ES-I3 (cell line): Measurements from ENCODE around the gene ATG7.

ENCODE experiments used
- H3K36me3 ChIP-seq: 2 replicates; pipeline ENCODE4 v1.6.1; 2013; ENCODE audit warnings: mild to moderate bottlenecking, low read length, control low read depth, moderate library complexity; ENCODE audit not compliant: insufficient read depth
- H3K4me1 ChIP-seq: 2 replicates; pipeline ENCODE4 v1.6.1; 2013; ENCODE audit warnings: mild to moderate bottlenecking, control low read depth, low read length; ENCODE audit not compliant: insufficient read depth
- H3K9ac ChIP-seq: 2 replicates; pipeline ENCODE4 v1.6.1; 2013; ENCODE audit warnings: low read depth, mild to moderate bottlenecking, low read length, moderate library complexity
- H3K9me3 ChIP-seq: 2 replicates; pipeline ENCODE4 v1.6.1; 2013; ENCODE audit warnings: mild to moderate bottlenecking, low read length, moderate library complexity; ENCODE audit not compliant: control insufficient read depth, insufficient read depth

The ATG7 gene

DNA sequence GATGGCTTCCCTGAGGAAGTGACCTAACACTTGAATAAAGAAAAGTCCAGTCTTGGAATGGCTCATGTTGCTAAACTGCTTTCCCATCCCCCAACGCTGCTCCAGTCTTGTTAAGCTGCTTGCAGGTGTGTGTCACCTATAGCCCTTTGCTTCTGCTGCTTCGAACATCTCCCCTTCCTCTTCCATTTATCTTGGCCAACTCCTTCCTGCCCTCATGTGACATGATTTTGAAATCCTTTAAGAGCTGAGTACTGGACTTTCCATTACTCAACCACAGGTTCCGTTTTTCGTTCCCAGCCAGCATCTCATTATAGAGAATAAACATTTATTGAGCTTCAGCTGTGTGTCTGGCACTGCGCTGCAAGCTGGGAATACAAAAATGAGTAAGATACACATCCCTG lies 1.7 kb downstream of the ATG7 start:
- Histone ChIP-seq H3K9me3 (no peaks in the 10 kb centered on the region; the same call in 1 of the 2 replicates), H3K36me3 (no peaks in the 10 kb centered on the region), H3K9ac (no peak overlapping the region), H3K4me1 (peaks cover 5% of the 10 kb centered on the region; the same call in 1 of the 2 replicates)

- H3K4me1 ChIP-seq = peaks cover 5% of the 10 kb centered on the region; the same call in 1 of the 2 replicates
- H3K9ac ChIP-seq = no peak overlapping the region
- no peaks in the 10 kb centered on the region; the same call in 1 of the 2 replicates for H3K9me3 ChIP-seq
- H3K36me3 ChIP-seq = no peaks in the 10 kb centered on the region
These were observed 2.5 kb downstream of the ATG7 start for GRCh38 chr3:11274566-11275142.

GRCh38 chr3:11275926-11276325 lies 3.7 kb downstream of the ATG7 start:
- peaks cover 5% of the 10 kb centered on the region; the same call in 1 of the 2 replicates for H3K4me1 ChIP-seq
- H3K36me3 ChIP-seq = no peaks in the 10 kb centered on the region
- no peak overlapping the region for H3K9ac ChIP-seq
- no peaks in the 10 kb centered on the region; the same call in 1 of the 2 replicates for H3K9me3 ChIP-seq

DNA sequence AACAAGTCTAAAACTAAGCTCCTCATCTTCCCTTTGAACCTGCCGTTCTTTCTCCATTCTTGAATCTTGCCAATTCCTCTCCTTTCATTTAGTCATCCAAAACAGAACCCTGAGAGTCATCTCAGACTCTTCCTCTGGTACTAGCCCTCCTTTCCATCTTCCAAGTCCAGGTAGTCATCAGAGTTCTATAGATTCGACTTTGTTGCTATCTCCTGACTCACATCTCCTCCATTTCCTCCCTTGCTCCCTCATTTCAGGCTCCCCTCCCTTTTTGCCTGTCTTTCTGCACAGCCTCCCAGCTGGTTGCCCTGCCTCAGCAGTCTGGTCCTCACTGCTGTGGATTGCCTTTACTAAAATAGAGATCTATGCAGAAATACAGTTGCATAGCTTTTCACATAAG lies 4.7 kb downstream of the ATG7 start:
- Histone ChIP-seq H3K4me1 (peaks cover 5% of the 10 kb centered on the region; the same call in 1 of the 2 replicates), H3K9me3 (no peaks in the 10 kb centered on the region; the same call in 1 of the 2 replicates), H3K36me3 (no peaks in the 10 kb centered on the region)

GRCh38 chr3:11282250-11283138 lies 10.3 kb downstream of the ATG7 start:
- H3K4me1 ChIP-seq = no peaks in the 10 kb centered on the region
- H3K36me3 ChIP-seq = peaks cover 5% of the 10 kb centered on the region
- H3K9me3 ChIP-seq = no peaks in the 10 kb centered on the region
- no peak overlapping the region for H3K9ac ChIP-seq

More for the DNA sequence above, 4.7 kb downstream of the ATG7 start:
- H3K9ac ChIP-seq = no peak overlapping the region

GRCh38 chr3:11283139-11283475 lies 10.9 kb downstream of the ATG7 start:
- Histone ChIP-seq H3K9me3 (no peaks in the 10 kb centered on the region), H3K9ac (no peak overlapping the region), H3K36me3 (peaks cover 5% of the 10 kb centered on the region), H3K4me1 (no peaks in the 10 kb centered on the region)

DNA sequence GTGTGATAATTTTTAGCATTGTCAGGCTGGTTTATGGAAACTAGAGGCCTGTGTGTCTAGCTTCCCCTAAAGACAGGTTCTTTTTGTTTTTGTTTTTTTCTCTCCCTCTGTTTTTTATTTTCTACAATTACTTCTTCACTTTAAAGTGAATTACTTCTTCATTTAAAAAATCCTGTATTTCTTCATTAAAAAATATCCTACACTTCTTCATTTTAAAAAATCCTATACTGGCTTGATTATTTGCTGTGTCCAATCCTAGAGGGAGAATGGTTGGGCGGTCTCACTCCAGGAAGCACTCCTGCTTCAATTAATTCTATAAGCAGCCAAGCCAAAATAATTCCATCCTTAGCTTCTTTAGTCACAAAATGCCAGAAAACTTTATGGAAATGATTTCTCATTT lies 11.8 kb downstream of the ATG7 start:
- H3K9me3 ChIP-seq = no peaks in the 10 kb centered on the region
- no peak overlapping the region for H3K9ac ChIP-seq
- peaks cover 5% of the 10 kb centered on the region for H3K36me3 ChIP-seq
- no peaks in the 10 kb centered on the region; the same call in 1 of the 2 replicates for H3K4me1 ChIP-seq

DNA sequence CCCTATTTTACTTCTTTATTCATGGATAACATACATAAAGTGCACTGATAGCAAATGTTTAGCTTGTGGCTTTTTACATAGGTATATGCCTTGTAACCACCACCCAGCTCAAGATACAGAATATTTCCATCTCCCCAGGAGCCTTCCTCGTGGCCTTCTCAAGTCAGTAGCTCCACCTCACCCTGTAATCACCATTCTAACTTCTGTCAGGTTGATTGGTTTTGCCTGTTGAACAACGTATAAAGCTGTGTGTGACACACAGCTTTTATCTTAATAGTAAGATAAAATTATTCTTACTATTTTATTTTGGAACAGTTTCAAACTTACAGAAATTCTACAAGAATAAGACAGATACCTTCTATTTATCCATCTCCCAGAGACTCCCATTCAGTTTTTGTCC lies 13.3 kb downstream of the ATG7 start:
- H3K9me3 ChIP-seq = no peaks in the 10 kb centered on the region
- H3K9ac ChIP-seq = no peak overlapping the region
- H3K4me1 ChIP-seq = peaks cover 3% of the 10 kb centered on the region; the same call in 1 of the 2 replicates
- H3K36me3 ChIP-seq = peaks cover 5% of the 10 kb centered on the region

GRCh38 chr3:11287404-11287803 lies 15.2 kb downstream of the ATG7 start:
- H3K9ac ChIP-seq = no peak overlapping the region
- H3K36me3 ChIP-seq = peaks cover 5% of the 10 kb centered on the region
- H3K4me1 ChIP-seq = peaks cover 3% of the 10 kb centered on the region; the same call in 1 of the 2 replicates
- no peaks in the 10 kb centered on the region for H3K9me3 ChIP-seq

GRCh38 chr3:11288021-11288491 lies 15.9 kb downstream of the ATG7 start:
- Histone ChIP-seq H3K9ac (no peak overlapping the region), H3K9me3 (no peaks in the 10 kb centered on the region), H3K36me3 (no peaks in the 10 kb centered on the region; the same call in 1 of the 2 replicates), H3K4me1 (peaks cover 3% of the 10 kb centered on the region; the same call in 1 of the 2 replicates)

DNA sequence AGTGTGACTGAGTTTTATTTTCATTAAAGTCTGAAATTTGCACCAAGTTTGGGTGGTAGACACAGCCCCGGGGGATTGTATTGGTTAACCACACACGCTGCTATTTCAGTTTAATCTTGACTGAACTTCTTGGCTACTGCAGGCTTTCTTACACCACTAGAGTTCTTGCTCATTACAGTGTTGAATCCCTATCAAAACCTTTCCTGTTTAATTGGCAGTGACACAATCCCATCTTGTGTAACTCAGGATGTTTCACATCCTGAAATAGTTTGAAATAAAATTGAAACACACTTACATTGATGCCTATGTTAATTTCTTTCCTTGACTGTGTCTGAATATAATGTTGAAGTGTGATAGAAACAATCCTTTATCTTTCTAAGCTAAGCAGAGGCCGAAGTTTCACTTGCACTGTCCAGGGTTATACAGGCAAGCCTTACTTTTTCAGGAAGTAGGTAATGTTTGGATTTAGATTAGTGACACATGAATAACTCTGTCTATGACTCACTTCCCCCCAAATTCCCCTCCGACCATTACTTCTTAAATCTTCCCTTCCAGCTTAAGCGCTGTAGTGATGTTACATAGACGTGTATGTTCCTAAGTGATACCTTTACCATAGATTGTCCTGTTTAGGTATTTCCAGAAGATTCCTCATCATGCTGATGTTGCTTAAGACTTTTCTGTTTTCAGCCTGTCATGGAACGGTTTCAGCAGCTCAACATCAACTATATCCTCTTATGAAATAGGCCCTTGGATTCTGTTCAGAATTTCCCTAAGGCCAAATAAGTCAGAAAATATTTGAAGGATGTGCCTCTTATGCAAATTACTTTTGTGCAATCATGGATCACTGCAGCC lies 16.8 kb downstream of the ATG7 start:
- Histone ChIP-seq H3K9me3 (no peaks in the 10 kb centered on the region), H3K9ac (no peak overlapping the region), H3K4me1 (peaks cover 3% of the 10 kb centered on the region; the same call in 1 of the 2 replicates), H3K36me3 (no peaks in the 10 kb centered on the region)

GRCh38 chr3:11289864-11290263 lies 17.7 kb downstream of the ATG7 start:
- H3K9ac ChIP-seq = no peak overlapping the region
- H3K9me3 ChIP-seq = no peaks in the 10 kb centered on the region
- no peaks in the 10 kb centered on the region for H3K36me3 ChIP-seq
- H3K4me1 ChIP-seq = peaks cover 3% of the 10 kb centered on the region; the same call in 1 of the 2 replicates

GRCh38 chr3:11290743-11291680 lies 18.8 kb downstream of the ATG7 start:
- no peaks in the 10 kb centered on the region for H3K36me3 ChIP-seq
- H3K9ac ChIP-seq = no peak overlapping the region
- peaks cover 3% of the 10 kb centered on the region; the same call in 1 of the 2 replicates for H3K4me1 ChIP-seq
- no peaks in the 10 kb centered on the region for H3K9me3 ChIP-seq
